Measurements from ENCODE around the gene DIRAS2.

DNA sequence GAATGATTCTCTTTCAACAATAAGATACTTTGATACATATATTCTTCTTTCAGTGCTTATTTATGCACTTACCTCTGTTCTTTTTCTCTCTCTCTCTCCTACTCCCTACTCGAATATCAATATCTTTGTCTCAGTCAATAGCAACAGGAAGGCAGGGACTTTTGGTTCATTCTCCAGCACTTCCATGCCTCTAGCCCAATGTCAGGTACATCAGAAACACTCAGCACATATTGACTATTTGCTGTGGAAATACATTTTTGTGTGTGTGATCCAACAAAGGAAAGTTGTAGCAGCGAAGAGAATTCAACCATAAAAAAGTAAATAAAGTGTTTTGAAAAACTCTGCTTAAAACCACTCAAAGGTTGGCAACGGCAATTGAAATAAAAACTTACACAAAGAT lies 12.6 kb downstream of the DIRAS2 start:
- TF ChIP-seq, protein P1, sequence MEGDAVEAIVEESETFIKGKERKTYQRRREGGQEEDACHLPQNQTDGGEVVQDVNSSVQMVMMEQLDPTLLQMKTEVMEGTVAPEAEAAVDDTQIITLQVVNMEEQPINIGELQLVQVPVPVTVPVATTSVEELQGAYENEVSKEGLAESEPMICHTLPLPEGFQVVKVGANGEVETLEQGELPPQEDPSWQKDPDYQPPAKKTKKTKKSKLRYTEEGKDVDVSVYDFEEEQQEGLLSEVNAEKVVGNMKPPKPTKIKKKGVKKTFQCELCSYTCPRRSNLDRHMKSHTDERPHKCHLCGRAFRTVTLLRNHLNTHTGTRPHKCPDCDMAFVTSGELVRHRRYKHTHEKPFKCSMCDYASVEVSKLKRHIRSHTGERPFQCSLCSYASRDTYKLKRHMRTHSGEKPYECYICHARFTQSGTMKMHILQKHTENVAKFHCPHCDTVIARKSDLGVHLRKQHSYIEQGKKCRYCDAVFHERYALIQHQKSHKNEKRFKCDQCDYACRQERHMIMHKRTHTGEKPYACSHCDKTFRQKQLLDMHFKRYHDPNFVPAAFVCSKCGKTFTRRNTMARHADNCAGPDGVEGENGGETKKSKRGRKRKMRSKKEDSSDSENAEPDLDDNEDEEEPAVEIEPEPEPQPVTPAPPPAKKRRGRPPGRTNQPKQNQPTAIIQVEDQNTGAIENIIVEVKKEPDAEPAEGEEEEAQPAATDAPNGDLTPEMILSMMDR (IDR thresholded peaks at IDR 0.05), result no peak
- TF ChIP-seq ZFX (IDR thresholded peaks at IDR 0.05; ENCODE audit: borderline replicate concordance), result no peak
